MM.1S (cell line): ENCODE results near the gene CNBP.

Experiments used
- DNase-seq: peaks from one replicate; pipeline ENCODE4 v3.0.0-alpha.2; 2015
- H2AFZ ChIP-seq: fragments of 300-600 bp; sonication (generic); 2 replicates; pipeline ENCODE4 v1.6.0; 2016; ENCODE audit warnings: antibody characterized with exemption, low read length
- H3F3A ChIP-seq: fragments of 300-600 bp; sonication (generic); 2 replicates; pipeline ENCODE4 v1.6.1; 2016; ENCODE audit warnings: mild to moderate bottlenecking, antibody characterized with exemption, low read length, moderate library complexity, mixed read lengths; ENCODE audit not compliant: insufficient read depth
- H3K27ac ChIP-seq: fragments of 300-600 bp; sonication (generic); 2 replicates; pipeline ENCODE4 v1.5.1; 2016; ENCODE audit warnings: mild to moderate bottlenecking, low read length
- H3K27me3 ChIP-seq: fragments of 300-600 bp; sonication (generic); replicated peaks from 2 replicates; pipeline ENCODE4 v1.6.0; 2016; ENCODE audit warnings: low read length; ENCODE audit not compliant: insufficient read depth
- H3K36me3 ChIP-seq: fragments of 300-600 bp; sonication (generic); replicated peaks from 2 replicates; pipeline ENCODE4 v1.6.1; 2016; ENCODE audit warnings: mild to moderate bottlenecking, low read length, mixed read lengths; ENCODE audit not compliant: insufficient read depth
- H3K4me1 ChIP-seq: fragments of 300-600 bp; sonication (generic); 2 replicates; pipeline ENCODE4 v1.6.1; 2016; ENCODE audit warnings: low read length, mixed read lengths
- H3K4me2 ChIP-seq: fragments of 300-600 bp; sonication (generic); 2 replicates; pipeline ENCODE4 v1.6.0; 2016; ENCODE audit warnings: low read depth, low read length
- H3K4me3 ChIP-seq: fragments of 300-600 bp; sonication (generic); 2 replicates; pipeline ENCODE4 v1.5.1; 2016; ENCODE audit warnings: low read length, mixed read lengths
- H3K79me2 ChIP-seq: fragments of 300-600 bp; sonication (generic); 2 replicates; pipeline ENCODE4 v1.6.1; 2016; ENCODE audit warnings: mixed run types, low read length, mixed read lengths
- H3K9ac ChIP-seq: fragments of 300-600 bp; sonication (generic); 2 replicates; pipeline ENCODE4 v1.6.1; 2016; ENCODE audit warnings: low read length, mixed read lengths
- H3K9me2 ChIP-seq: fragments of 300-600 bp; sonication (generic); replicated peaks from 2 replicates; pipeline ENCODE4 v1.6.1; 2016; ENCODE audit warnings: mild to moderate bottlenecking, low read length, mixed read lengths; ENCODE audit not compliant: insufficient read depth
- H3K9me3 ChIP-seq: fragments of 300-600 bp; sonication (generic); replicated peaks from 2 replicates; pipeline ENCODE4 v1.6.1; 2016; ENCODE audit warnings: mild to moderate bottlenecking, low read length, mixed read lengths; ENCODE audit not compliant: insufficient read depth
- H4K20me1 ChIP-seq: fragments of 300-600 bp; sonication (generic); 2 replicates; pipeline ENCODE4 v1.6.1; 2016; ENCODE audit warnings: mild to moderate bottlenecking, low read length, moderate library complexity, mixed read lengths; ENCODE audit not compliant: insufficient read depth
- CTCF ChIP-seq: fragments of 300-600 bp; sonication (generic); IDR thresholded peaks from 2 replicates; pipeline ENCODE4 v1.5.1; 2016; ENCODE audit warnings: antibody characterized with exemption, low read length, mixed read lengths
- EZH2 ChIP-seq: fragments of 300-600 bp; sonication (generic); optimal IDR thresholded peaks from 2 replicates; pipeline ENCODE3; 2017; ENCODE audit warnings: low read depth, mild to moderate bottlenecking, antibody characterized with exemption, low read length, mixed read lengths
- EZH2phosphoT487 ChIP-seq: fragments of 300-600 bp; sonication (generic); IDR thresholded peaks from 2 replicates; pipeline ENCODE4 v1.6.1; 2018; ENCODE audit warnings: antibody characterized with exemption, low read length

The CNBP gene

GRCh38 chr3:129183569-129184395 lies at the start of gene CNBP:
Gene CNBP, minus strand, starts transcription at chr3:129183896. Its CDS starts 12,139 bp downstream, at chr3:129171757.
- H3F3A ChIP-seq = peaks cover 32% of the 10 kb centered on the region
- peaks cover 72% of the 10 kb centered on the region for H3K79me2 ChIP-seq
- DNase-seq = peak; percentile 96
- no peak for TF ChIP-seq EZH2phosphoT487
- TF ChIP-seq EZH2 = no peak
- no peak for TF ChIP-seq CTCF
- H3K4me3 ChIP-seq = peak within 1 kb of the TSS; percentile 99
- peak within 1 kb of the TSS; percentile 100 for H3K9ac ChIP-seq
- no peaks in the 10 kb centered on the region; the same call in 1 of the 2 replicates for H3K36me3 ChIP-seq
- H3K9me3 ChIP-seq = no peaks in the 10 kb centered on the region
- H3K9me2 ChIP-seq = no peaks in the 10 kb centered on the region
- H3K27me3 ChIP-seq = no peaks in the 10 kb centered on the region
- peaks cover 12% of the 10 kb centered on the region for H3K4me1 ChIP-seq
- peak within 1 kb of the TSS; percentile 93 for H3K4me2 ChIP-seq
- H4K20me1 ChIP-seq = peaks cover 37% of the 10 kb centered on the region
- peak within 1 kb of the TSS; percentile 34; the same call in 1 of the 2 replicates for H2AFZ ChIP-seq
- H3K27ac ChIP-seq = peak within 1 kb of the TSS; percentile 90

- TF ChIP-seq EZH2 (no peak), EZH2phosphoT487 (no peak), CTCF (no peak)
- H3K4me1 ChIP-seq = peaks cover 14% of the 10 kb centered on the region
- no peaks in the 10 kb centered on the region for H3K9me2 ChIP-seq
- H3K27ac ChIP-seq = no peak overlapping the region
- H3K79me2 ChIP-seq = no peaks in the 10 kb centered on the region
- no peak overlapping the region for H3K4me3 ChIP-seq
- H4K20me1 ChIP-seq = no peaks in the 10 kb centered on the region
- H3K9me3 ChIP-seq = no peaks in the 10 kb centered on the region
- no peaks in the 10 kb centered on the region for H3K27me3 ChIP-seq
- peaks cover 14% of the 10 kb centered on the region for H3F3A ChIP-seq
- no peak for DNase-seq
- no peaks in the 10 kb centered on the region for H3K36me3 ChIP-seq
- no peak overlapping the region for H2AFZ ChIP-seq
- no peak overlapping the region for H3K4me2 ChIP-seq
- no peak overlapping the region for H3K9ac ChIP-seq
Observed at GRCh38 chr3:129231331-129232119, 47.8 kb upstream of the CNBP start.

- TF ChIP-seq CTCF = no peak
- no peak overlapping the region for H3K27ac ChIP-seq
- H2AFZ ChIP-seq = no peak overlapping the region
Observed at GRCh38 chr3:129230311-129231019, 46.8 kb upstream of the CNBP start.

More at GRCh38 chr3:129230311-129231019, 46.8 kb upstream of the CNBP start:
- Histone ChIP-seq H3K9ac (no peak overlapping the region), H3F3A (peaks cover 14% of the 10 kb centered on the region), H3K9me2 (no peaks in the 10 kb centered on the region), H3K4me1 (peaks cover 14% of the 10 kb centered on the region), H3K9me3 (no peaks in the 10 kb centered on the region), H4K20me1 (no peaks in the 10 kb centered on the region), H3K27me3 (no peaks in the 10 kb centered on the region), H3K36me3 (no peaks in the 10 kb centered on the region), H3K79me2 (no peaks in the 10 kb centered on the region), H3K4me3 (no peak overlapping the region), H3K4me2 (no peak overlapping the region)
- no peak for DNase-seq
